Neural cell (in vitro differentiated cells): ENCODE measurements around the gene UBE2Q1. TPM values are rescaled to one million over a fixed set of nuclear protein-coding genes. Genes with fewer than 3 reads are reported as not detected.

ENCODE experiments used
- H2AFZ ChIP-seq: fragments of 200-600, 300-800 bp; sonication (generic), shearing (Covaris generic); 2 replicates; pipeline ENCODE4 v1.6.0; 2014; ENCODE audit warnings: low read depth, mild to moderate bottlenecking, antibody characterized with exemption, low read length, moderate library complexity
- H3F3A ChIP-seq: fragments of 200-600 bp; shearing (Covaris generic); 2 replicates; pipeline ENCODE4 v1.6.1; 2016; ENCODE audit warnings: mild to moderate bottlenecking, moderate library complexity, mixed read lengths, antibody characterized with exemption, low read length; ENCODE audit not compliant: insufficient read depth, poor library complexity, severe bottlenecking
- H3K27ac ChIP-seq: fragments of 200-600, 300-800 bp; sonication (generic), shearing (Covaris generic); 2 replicates; pipeline ENCODE4 v1.5.1; 2014; ENCODE audit warnings: mild to moderate bottlenecking, low read length, moderate library complexity
- H3K27me3 ChIP-seq: fragments of 300-800, 200-600 bp; sonication (generic), shearing (Covaris generic); 2 replicates; pipeline ENCODE4 v1.6.0; 2014; ENCODE audit warnings: mild to moderate bottlenecking, low read depth, low read length, moderate library complexity; ENCODE audit not compliant: insufficient read depth
- H3K36me3 ChIP-seq: fragments of 300-800, 200-600 bp; sonication (generic), shearing (Covaris generic); 2 replicates; pipeline ENCODE4 v1.5.1; 2014; ENCODE audit warnings: mild to moderate bottlenecking, antibody characterized with exemption, low read length, moderate library complexity; ENCODE audit not compliant: insufficient read depth
- H3K4me2 ChIP-seq: fragments of 300-800, 200-600 bp; sonication (generic), shearing (Covaris generic); 2 replicates; pipeline ENCODE4 v1.6.0; 2014; ENCODE audit warnings: mild to moderate bottlenecking, low read length
- H3K4me3 ChIP-seq: fragments of 300-800, 200-600 bp; sonication (generic), shearing (Covaris generic); 2 replicates; pipeline ENCODE4 v1.5.1; 2014; ENCODE audit warnings: mild to moderate bottlenecking, low read length, moderate library complexity
- H3K79me2 ChIP-seq: fragments of 200-600 bp; shearing (Covaris generic); replicated peaks from 2 replicates; pipeline ENCODE4 v1.6.0; 2014; ENCODE audit warnings: mild to moderate bottlenecking, low read length, moderate library complexity; ENCODE audit not compliant: insufficient read depth
- H3K9ac ChIP-seq: fragments of 300-800, 200-600 bp; sonication (generic), shearing (Covaris generic); 2 replicates; pipeline ENCODE4 v1.6.1; 2016; ENCODE audit warnings: mild to moderate bottlenecking, low read length, mixed read lengths
- H3K9me2 ChIP-seq: fragments of 200-600 bp; shearing (Covaris generic); 2 replicates; pipeline ENCODE4 v1.6.1; 2016; ENCODE audit warnings: mild to moderate bottlenecking, low read length, mixed read lengths; ENCODE audit not compliant: insufficient read depth
- H3K9me3 ChIP-seq: fragments of 200-600, 300-800 bp; sonication (generic), shearing (Covaris generic); 2 replicates; pipeline ENCODE4 v1.6.1; 2016; ENCODE audit warnings: mild to moderate bottlenecking, mixed run types, low read length, moderate library complexity, mixed read lengths
- H4K20me1 ChIP-seq: fragments of 200-600 bp; shearing (Covaris generic); 2 replicates; pipeline ENCODE4 v1.6.1; 2016; ENCODE audit warnings: mild to moderate bottlenecking, mixed run types; ENCODE audit not compliant: insufficient read depth
- EP300 ChIP-seq: fragments of 450-650 bp; conservative IDR thresholded peaks from 2 replicates; pipeline ENCODE4 v1.6.1; 2014; ENCODE audit warnings: antibody characterized with exemption, mild to moderate bottlenecking, moderate library complexity; ENCODE audit not compliant: poor library complexity, severe bottlenecking
- EZH2 ChIP-seq: fragments of 200-600, 300-800 bp; shearing (Covaris generic), sonication (generic); IDR thresholded peaks from 2 replicates; pipeline ENCODE4 v1.6.1; 2014; ENCODE audit warnings: antibody characterized with exemption, low read length, borderline replicate concordance, mild to moderate bottlenecking; ENCODE audit not compliant: insufficient read depth, poor library complexity, severe bottlenecking
- MXI1 ChIP-seq: fragments of 450-650 bp; conservative IDR thresholded peaks from 2 replicates; pipeline ENCODE4 v1.6.1; 2014; ENCODE audit warnings: antibody characterized with exemption, mild to moderate bottlenecking; ENCODE audit not compliant: poor library complexity, severe bottlenecking
- POLR2AphosphoS5 ChIP-seq: IDR thresholded peaks from 2 replicates; pipeline ENCODE4 v1.6.1; 2012
- RAD21 ChIP-seq: fragments of 450-650 bp; conservative IDR thresholded peaks from 2 replicates; pipeline ENCODE4 v1.6.1; 2014; ENCODE audit warnings: antibody characterized with exemption, mild to moderate bottlenecking, moderate library complexity
- TAF1 ChIP-seq: IDR thresholded peaks from 2 replicates; pipeline ENCODE4 v1.6.1; 2012; ENCODE audit warnings: low read depth
- polyA plus RNA-seq: library from polyadenylated mRNA; depleted of rRNA; stranded (reverse); fragments of >200 nt; gene quantifications from 2 replicates; pipeline ENCODE4 v1.2.3, GENCODE V29; 2014
- TF ChIP-seq, protein P1 (sequence below): IDR thresholded peaks from 2 replicates; pipeline ENCODE4 v1.6.1; 2012; ENCODE audit warnings: borderline replicate concordance

Gene UBE2Q1
- polyA plus RNA-seq, 1 donor from 2014 or later = 103 TPM

DNA sequence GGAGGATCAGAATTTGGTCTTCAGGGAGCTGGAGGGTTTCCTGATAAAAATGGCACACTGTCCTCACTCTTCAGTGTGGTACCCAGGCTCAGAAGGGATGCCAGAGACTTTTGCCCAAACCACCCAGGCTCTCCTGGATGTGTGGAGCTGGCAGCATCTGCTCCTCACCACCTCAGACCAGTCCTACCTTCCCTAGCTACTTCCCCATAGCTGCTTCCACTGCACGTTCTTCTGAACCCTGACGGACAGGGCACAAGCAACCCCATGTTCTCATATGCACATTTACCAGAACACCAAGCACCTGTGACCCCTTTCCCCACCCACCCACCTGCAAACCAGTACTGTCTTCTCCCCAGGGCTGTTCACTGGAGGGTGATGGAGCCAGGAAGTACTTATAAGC, 44.9 kb upstream of the UBE2Q1 start:
- Histone ChIP-seq H3K9ac (no peak overlapping the region), H3K9me2 (no peaks in the 10 kb centered on the region), H2AFZ (no peak overlapping the region), H4K20me1 (no peaks in the 10 kb centered on the region), H3K27ac (no peak overlapping the region), H3K9me3 (no peaks in the 10 kb centered on the region), H3K4me2 (no peak overlapping the region), H3F3A (no peaks in the 10 kb centered on the region), H3K36me3 (no peaks in the 10 kb centered on the region), H3K4me3 (no peak overlapping the region), H3K27me3 (no peaks in the 10 kb centered on the region), H3K79me2 (peaks cover 42% of the 10 kb centered on the region)
- TF ChIP-seq POLR2AphosphoS5 = no peak
- TF ChIP-seq MXI1 = no peak
- no peak for TF ChIP-seq RAD21
- TF ChIP-seq TAF1 = no peak

DNA sequence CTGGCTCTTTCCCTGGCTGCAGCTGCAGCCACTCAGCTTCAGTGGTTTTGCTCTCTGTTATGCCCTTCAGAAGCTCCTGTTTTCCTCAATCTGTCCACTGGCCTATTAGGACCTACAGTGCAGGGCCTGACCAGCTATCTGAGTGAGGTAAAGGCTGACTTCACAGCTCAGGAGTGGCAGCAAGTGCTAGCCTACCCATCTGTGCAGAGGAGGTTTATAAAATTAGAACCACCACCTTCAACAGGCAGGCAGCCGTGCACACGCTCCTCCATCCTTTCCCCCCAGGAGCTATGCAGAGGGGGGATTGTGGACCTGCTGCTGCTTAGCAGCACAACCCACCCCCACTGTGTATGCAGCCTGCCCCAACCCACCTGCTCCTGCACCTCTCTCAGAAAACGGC, 41.2 kb upstream of the UBE2Q1 start:
- peak overlapping the region; percentile 44 for H3K27ac ChIP-seq
- no peaks in the 10 kb centered on the region for H4K20me1 ChIP-seq
- no peak overlapping the region for H2AFZ ChIP-seq

DNA sequence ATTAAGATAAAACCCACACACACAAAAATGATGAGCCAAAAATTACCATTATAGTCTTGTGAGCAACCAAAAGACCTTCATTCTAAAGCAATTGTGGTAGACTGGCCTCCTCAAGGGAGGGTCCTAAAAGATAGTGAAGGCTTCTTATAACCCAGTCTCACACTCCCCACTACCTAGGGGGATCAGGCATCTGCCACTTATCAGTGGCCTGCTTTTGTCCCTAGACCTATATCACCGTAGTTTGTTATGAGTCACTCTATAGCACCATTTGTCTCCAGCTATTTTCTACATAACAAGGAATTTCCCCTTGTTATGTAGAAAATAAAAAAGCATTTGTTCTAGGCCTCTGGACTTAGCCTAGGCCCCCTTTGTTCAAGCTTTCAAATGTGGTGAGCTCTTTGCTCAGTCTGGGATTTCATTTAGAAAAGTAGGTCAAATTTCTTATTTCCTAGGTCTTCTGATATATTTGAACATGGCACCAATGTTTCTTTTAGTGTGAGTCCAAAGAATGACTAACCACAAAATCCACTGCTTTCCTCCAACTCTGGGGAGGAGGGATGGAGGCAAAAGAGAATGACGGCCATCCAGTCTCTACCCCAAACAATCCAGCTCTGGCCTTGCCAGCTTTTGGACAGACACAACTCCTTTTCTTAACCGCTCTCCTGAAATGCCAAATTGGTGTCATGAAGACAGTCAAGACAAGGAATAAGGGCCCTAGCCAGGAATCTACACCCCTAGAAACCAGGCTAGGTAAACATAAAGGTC, 40.6 kb upstream of the UBE2Q1 start:
- Histone ChIP-seq H4K20me1 (no peaks in the 10 kb centered on the region), H3K36me3 (no peaks in the 10 kb centered on the region), H3K4me2 (no peak overlapping the region), H3K4me3 (no peak overlapping the region), H3K9ac (no peak overlapping the region), H3F3A (no peaks in the 10 kb centered on the region), H3K27me3 (no peaks in the 10 kb centered on the region), H3K79me2 (peaks cover 24% of the 10 kb centered on the region), H3K9me2 (no peaks in the 10 kb centered on the region), H2AFZ (no peak overlapping the region), H3K27ac (peak overlapping the region; percentile 16), H3K9me3 (no peaks in the 10 kb centered on the region)
- TF ChIP-seq POLR2AphosphoS5 (no peak), EZH2 (no peak), EP300 (no peak)
- TF ChIP-seq, protein P1, sequence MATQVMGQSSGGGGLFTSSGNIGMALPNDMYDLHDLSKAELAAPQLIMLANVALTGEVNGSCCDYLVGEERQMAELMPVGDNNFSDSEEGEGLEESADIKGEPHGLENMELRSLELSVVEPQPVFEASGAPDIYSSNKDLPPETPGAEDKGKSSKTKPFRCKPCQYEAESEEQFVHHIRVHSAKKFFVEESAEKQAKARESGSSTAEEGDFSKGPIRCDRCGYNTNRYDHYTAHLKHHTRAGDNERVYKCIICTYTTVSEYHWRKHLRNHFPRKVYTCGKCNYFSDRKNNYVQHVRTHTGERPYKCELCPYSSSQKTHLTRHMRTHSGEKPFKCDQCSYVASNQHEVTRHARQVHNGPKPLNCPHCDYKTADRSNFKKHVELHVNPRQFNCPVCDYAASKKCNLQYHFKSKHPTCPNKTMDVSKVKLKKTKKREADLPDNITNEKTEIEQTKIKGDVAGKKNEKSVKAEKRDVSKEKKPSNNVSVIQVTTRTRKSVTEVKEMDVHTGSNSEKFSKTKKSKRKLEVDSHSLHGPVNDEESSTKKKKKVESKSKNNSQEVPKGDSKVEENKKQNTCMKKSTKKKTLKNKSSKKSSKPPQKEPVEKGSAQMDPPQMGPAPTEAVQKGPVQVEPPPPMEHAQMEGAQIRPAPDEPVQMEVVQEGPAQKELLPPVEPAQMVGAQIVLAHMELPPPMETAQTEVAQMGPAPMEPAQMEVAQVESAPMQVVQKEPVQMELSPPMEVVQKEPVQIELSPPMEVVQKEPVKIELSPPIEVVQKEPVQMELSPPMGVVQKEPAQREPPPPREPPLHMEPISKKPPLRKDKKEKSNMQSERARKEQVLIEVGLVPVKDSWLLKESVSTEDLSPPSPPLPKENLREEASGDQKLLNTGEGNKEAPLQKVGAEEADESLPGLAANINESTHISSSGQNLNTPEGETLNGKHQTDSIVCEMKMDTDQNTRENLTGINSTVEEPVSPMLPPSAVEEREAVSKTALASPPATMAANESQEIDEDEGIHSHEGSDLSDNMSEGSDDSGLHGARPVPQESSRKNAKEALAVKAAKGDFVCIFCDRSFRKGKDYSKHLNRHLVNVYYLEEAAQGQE = no peak

More for the DNA sequence above, 41.2 kb upstream of the UBE2Q1 start:
- no peaks in the 10 kb centered on the region for H3K9me2 ChIP-seq
- H3K36me3 ChIP-seq = no peaks in the 10 kb centered on the region
- no peak overlapping the region for H3K9ac ChIP-seq
- no peak for TF ChIP-seq MXI1
- H3K9me3 ChIP-seq = no peaks in the 10 kb centered on the region
- peaks cover 30% of the 10 kb centered on the region for H3K79me2 ChIP-seq
- H3F3A ChIP-seq = no peaks in the 10 kb centered on the region
- H3K27me3 ChIP-seq = no peaks in the 10 kb centered on the region
- no peak overlapping the region for H3K4me3 ChIP-seq
- no peak overlapping the region for H3K4me2 ChIP-seq
